Measurements from ENCODE around the gene PCDH9. TPM values are rescaled to one million over a fixed set of nuclear protein-coding genes. Genes with fewer than 3 reads are reported as not detected.

The PCDH9 gene
- total and polyA plus RNA-seq, 2 of the 13 experiments (the other 11 are each of a cell fraction or from before 2014, with no cell fraction given) = 0.09 TPM; not detected in 1

GRCh38 chr13:66639044-66639443, 591.1 kb downstream of the PCDH9 start:
- Histone ChIP-seq H4K20me1 (ENCODE audit: insufficient read depth, low read length) (no peaks in the 10 kb centered on the region), H2AFZ (ENCODE audit: low read length) (no peak overlapping the region), H3K27ac (ENCODE audit: extremely low read length, insufficient read depth, low read length) (no peak overlapping the region), H3K36me3 (replicated peaks in 1 of 2; ENCODE audit: control insufficient read depth in 1 of 2, insufficient read depth in 2 of 2, low read length in 2 of 2) (no peaks in the 10 kb centered on the region), H3K9ac (ENCODE audit: insufficient read depth, low read depth, low read length) (no peak overlapping the region), H3K4me1 (ENCODE audit: insufficient read depth, low read length) (no peaks in the 10 kb centered on the region), H3K9me3 (ENCODE audit: low read length) (no peaks in the 10 kb centered on the region), H3K79me2 (ENCODE audit: insufficient read depth, low read length) (no peaks in the 10 kb centered on the region), H3K4me3 (replicated peaks in 1 of 3; ENCODE audit: insufficient read depth in 1 of 3, low read depth in 2 of 3, low read length in 3 of 3) (no peak overlapping the region), H3K4me2 (ENCODE audit: low read depth, low read length) (no peak overlapping the region), H3K27me3 (ENCODE audit: control insufficient read depth in 1 of 2, insufficient read depth in 2 of 2, low read length in 2 of 2) (no peaks in the 10 kb centered on the region)
- FAIRE-seq (no peak), DNase-seq (ENCODE audit: low spot score) (no peak), ATAC-seq (no peak)
- TF ChIP-seq MBNL3 (CRISPR knock-in tag; conservative IDR thresholded peaks at IDR 0.05) = no peak
- no peak for TF ChIP-seq ZNF549 (CRISPR knock-in tag; IDR thresholded peaks at IDR 0.05)
- TF ChIP-seq NKX3-1 (CRISPR knock-in tag; IDR thresholded peaks at IDR 0.05) = no peak
- TF ChIP-seq ZNF709 (CRISPR knock-in tag; IDR thresholded peaks at IDR 0.05) = no peak
- TF ChIP-seq ZNF292 (CRISPR knock-in tag; IDR thresholded peaks at IDR 0.05; ENCODE audit: borderline replicate concordance, low read depth) = no peak
- TF ChIP-seq CBX5 (CRISPR knock-in tag; IDR thresholded peaks at IDR 0.05; ENCODE audit: borderline replicate concordance) = no peak
- no peak for TF ChIP-seq JDP2 (CRISPR knock-in tag; IDR thresholded peaks at IDR 0.05; ENCODE audit: borderline replicate concordance)
- intact Hi-C loops (cut with micrococcal nuclease; ENCODE audit: unreplicated experiment) = no loop called here
- POLR2A ChIA-PET = no interaction called here
- in situ Hi-C loops (cut with HindIII; ENCODE audit: extremely low pct_ligation_motif_present, low pct_unique_long_range_greater_than_20kb) = no loop called here
- no TSS peak for BruUV-seq (replicated peaks)
- CTCF ChIA-PET (ENCODE audit: low intra/inter-chr PET ratio, low total read pairs) = no interaction called here
- WGBS (ENCODE audit: low lambda C conversion rate) = 59% methylated on average over 1 of the region's 1 CpG

GRCh38 chr13:66635526-66635925, 594.6 kb downstream of the PCDH9 start:
- Histone ChIP-seq H2AFZ (ENCODE audit: low read length) (no peak overlapping the region), H4K20me1 (ENCODE audit: insufficient read depth, low read length) (no peaks in the 10 kb centered on the region), H3K79me2 (ENCODE audit: insufficient read depth, low read length) (no peaks in the 10 kb centered on the region), H3K4me2 (ENCODE audit: low read depth, low read length) (no peak overlapping the region), H3K36me3 (replicated peaks in 1 of 2; ENCODE audit: control insufficient read depth in 1 of 2, insufficient read depth in 2 of 2, low read length in 2 of 2) (no peaks in the 10 kb centered on the region), H3K9me3 (ENCODE audit: low read length) (no peaks in the 10 kb centered on the region), H3K27me3 (ENCODE audit: control insufficient read depth in 1 of 2, insufficient read depth in 2 of 2, low read length in 2 of 2) (no peaks in the 10 kb centered on the region), H3K9ac (ENCODE audit: insufficient read depth, low read depth, low read length) (no peak overlapping the region), H3K4me1 (ENCODE audit: insufficient read depth, low read length) (no peaks in the 10 kb centered on the region), H3K4me3 (replicated peaks in 1 of 3; ENCODE audit: insufficient read depth in 1 of 3, low read depth in 2 of 3, low read length in 3 of 3) (no peak overlapping the region), H3K27ac (ENCODE audit: extremely low read length, insufficient read depth, low read length) (no peak overlapping the region)
- POLR2A ChIA-PET = no interaction called here
- BruUV-seq (replicated peaks) = no TSS peak
- DNase-seq (ENCODE audit: low spot score) (no peak), FAIRE-seq (no peak), ATAC-seq (no peak)
- intact Hi-C loops (cut with micrococcal nuclease; ENCODE audit: unreplicated experiment) (no loop called here), in situ Hi-C loops (cut with HindIII; ENCODE audit: extremely low pct_ligation_motif_present, low pct_unique_long_range_greater_than_20kb) (no loop called here)
- TF ChIP-seq HDAC6 (IDR thresholded peaks at IDR 0.05; ENCODE audit: low read depth, low read length) = no peak
- TF ChIP-seq ZKSCAN1 (IDR thresholded peaks at IDR 0.05; ENCODE audit: low read length) = no peak
- no peak for TF ChIP-seq KAT2B (IDR thresholded peaks at IDR 0.05; ENCODE audit: borderline replicate concordance, low read depth, low read length)
- WGBS (ENCODE audit: low lambda C conversion rate) = 0% methylated on average over 1 of the region's 1 CpG
- CTCF ChIA-PET (ENCODE audit: low intra/inter-chr PET ratio, low total read pairs) = no interaction called here
